G401.6 (cell line): ENCODE measurements around the gene SIGLEC12.
"Not testable (repeated sequence)": the region's sequence is repeated elsewhere in the genome, so short reads cannot be mapped to it uniquely, and the experiment has no call there.

ENCODE experiments used
- FAIRE-seq: peaks from 2 replicates; lab custom pipeline; 2012; peaks lifted over from hg19 to GRCh38; lab: Jason Lieb, UNC

SIGLEC12 gene

GRCh38 chr19:51457351-51458013 is 44.1 kb downstream of the SIGLEC12 start:
- FAIRE-seq, result no peak

GRCh38 chr19:51456541-51457290 is 44.9 kb downstream of the SIGLEC12 start:
- no peak for FAIRE-seq

- no peak for FAIRE-seq
Measured at GRCh38 chr19:51450730-51451307, 50.8 kb downstream of the SIGLEC12 start.

- FAIRE-seq, result no peak
Measured at GRCh38 chr19:51448411-51449016, 53.1 kb downstream of the SIGLEC12 start.

- no peak for FAIRE-seq
Measured at GRCh38 chr19:51448011-51448410, 53.6 kb downstream of the SIGLEC12 start.

GRCh38 chr19:51447510-51447909 is 54.1 kb downstream of the SIGLEC12 start:
- FAIRE-seq, result not testable (repeated sequence)

- no peak for FAIRE-seq
Measured at GRCh38 chr19:51441410-51442390, 59.9 kb downstream of the SIGLEC12 start.
